GM23338 (cell line): ENCODE measurements around the gene USP6. TPM values are rescaled to one million over a fixed set of nuclear protein-coding genes. Genes with fewer than 3 reads are reported as not detected.

Experiments
- ATAC-seq: fragments of 200-7000 bp; cut with Tn5 transposase; 3 replicates; pipeline ENCODE4 v1.9.1; 2020
- DNase-seq: peaks from one replicate; pipeline ENCODE4 v3.0.0-alpha.2; 2015; ENCODE audit warnings: low spot score
- H2AFZ ChIP-seq: fragments of 200-600 bp; sonication (generic); 2 replicates; pipeline ENCODE4 v1.8.0; 2016; ENCODE audit warnings: antibody characterized with exemption, mild to moderate bottlenecking, moderate library complexity
- H3F3A ChIP-seq: fragments of 200-600 bp; sonication (generic); replicated peaks from 2 replicates; pipeline ENCODE4 v1.8.0; 2017; ENCODE audit warnings: antibody characterized with exemption, mixed run types, low read depth
- H3K27ac ChIP-seq: fragments of 200-600 bp; sonication (generic); 2 replicates; pipeline ENCODE4 v1.6.1; 2016; ENCODE audit warnings: low read depth
- H3K27me3 ChIP-seq: fragments of 200-600 bp; sonication (generic); 2 replicates; pipeline ENCODE4 v1.8.0; 2016; ENCODE audit warnings: mild to moderate bottlenecking, mixed run types, moderate library complexity; ENCODE audit not compliant: insufficient read depth
- H3K36me3 ChIP-seq: fragments of 200-600 bp; sonication (generic); 2 replicates; pipeline ENCODE4 v1.8.0; 2016; ENCODE audit warnings: mild to moderate bottlenecking; ENCODE audit not compliant: insufficient read depth
- H3K4me1 ChIP-seq: fragments of 200-600 bp; sonication (generic); 2 replicates; pipeline ENCODE4 v1.8.0; 2016; ENCODE audit warnings: mild to moderate bottlenecking, moderate library complexity; ENCODE audit not compliant: insufficient read depth
- H3K4me2 ChIP-seq: fragments of 200-600 bp; sonication (generic); 2 replicates; pipeline ENCODE4 v1.7.1; 2017; ENCODE audit warnings: mixed run types
- H3K4me3 ChIP-seq: fragments of 200-600 bp; sonication (generic); 2 replicates; pipeline ENCODE4 v1.6.1; 2016; ENCODE audit warnings: mixed run types
- H3K79me2 ChIP-seq: fragments of 200-600 bp; sonication (generic); replicated peaks from 2 replicates; pipeline ENCODE4 v1.8.0; 2017; ENCODE audit warnings: mild to moderate bottlenecking; ENCODE audit not compliant: insufficient read depth
- H3K9me2 ChIP-seq: fragments of 200-600 bp; sonication (generic); 2 replicates; pipeline ENCODE4 v1.8.0; 2017; ENCODE audit not compliant: insufficient read depth
- H4K20me1 ChIP-seq: fragments of 200-600 bp; sonication (generic); replicated peaks from 2 replicates; pipeline ENCODE4 v1.8.0; 2017; ENCODE audit warnings: mild to moderate bottlenecking; ENCODE audit not compliant: insufficient read depth
- H3K27ac Mint-ChIP-seq: 2 replicates; pipeline ENCODE4 v1.8.0; 2020; ENCODE audit warnings: inconsistent platforms, mild to moderate bottlenecking, moderate library complexity, mixed read lengths
- H3K27me3 Mint-ChIP-seq: 3 replicates; pipeline ENCODE4 v1.8.0; 2022; ENCODE audit warnings: low read depth, mild to moderate bottlenecking, moderate library complexity, mixed read lengths, inconsistent platforms; ENCODE audit not compliant: insufficient read depth, poor library complexity
- H3K36me3 Mint-ChIP-seq: 3 replicates; pipeline ENCODE4 v1.8.0; 2021; ENCODE audit warnings: low read depth, mild to moderate bottlenecking, inconsistent platforms, moderate library complexity, mixed read lengths
- H3K4me1 Mint-ChIP-seq: 3 replicates; pipeline ENCODE4 v1.8.0; 2020; ENCODE audit warnings: mild to moderate bottlenecking, inconsistent platforms, mixed read lengths
- H3K4me3 Mint-ChIP-seq: 3 replicates; pipeline ENCODE4 v1.8.0; 2021; ENCODE audit warnings: moderate library complexity, mild to moderate bottlenecking, inconsistent platforms, mixed read lengths
- H3K9me3 Mint-ChIP-seq: 3 replicates; pipeline ENCODE4 v1.8.0; 2020; ENCODE audit warnings: moderate library complexity, mild to moderate bottlenecking, inconsistent platforms, mixed read lengths
- CREB1 ChIP-seq: fragments of 250-450 bp; sonication (Bioruptor Pico); IDR thresholded peaks from 2 replicates; pipeline ENCODE4 v1.5.0; 2020; ENCODE audit warnings: low read depth, mild to moderate bottlenecking, moderate library complexity
- ETS1 ChIP-seq: IDR thresholded peaks from 2 replicates; pipeline ENCODE4 v1.6.1; 2016; ENCODE audit warnings: antibody characterized with exemption
- EZH2 ChIP-seq: fragments of 200-600 bp; sonication (generic); IDR thresholded peaks from one replicate; pipeline ENCODE4 v1.8.0; 2017; ENCODE audit warnings: antibody characterized with exemption, mild to moderate bottlenecking, low read depth; ENCODE audit not compliant: unreplicated experiment
- NANOG ChIP-seq: IDR thresholded peaks from 2 replicates; pipeline ENCODE4 v1.6.1; 2016; ENCODE audit warnings: antibody characterized with exemption, borderline replicate concordance
- POLR2AphosphoS5 ChIP-seq: IDR thresholded peaks from 2 replicates; pipeline ENCODE4 v1.6.1; 2016; ENCODE audit warnings: antibody characterized with exemption, low read depth
- STAT1 ChIP-seq: IDR thresholded peaks from one replicate; pipeline ENCODE4 v1.6.1; 2016; ENCODE audit warnings: antibody characterized with exemption; ENCODE audit not compliant: unreplicated experiment
- ZNF114 ChIP-seq: fragments of 250-450 bp; sonication (Bioruptor Pico); IDR thresholded peaks from 2 replicates; pipeline ENCODE4 v1.5.0; 2020; ENCODE audit warnings: mild to moderate bottlenecking, moderate library complexity
- ZNF331 ChIP-seq: fragments of 250-450 bp; sonication (Bioruptor Pico); IDR thresholded peaks from 2 replicates; pipeline ENCODE4 v1.5.0; 2020; ENCODE audit warnings: low read depth, mild to moderate bottlenecking, moderate library complexity
- polyA plus RNA-seq: library from polyadenylated mRNA; unstranded; fragments of >200 nt; fragmentation: Nextera tagmentation; extraction: Ambion mirVana; gene quantifications from 2 replicates; pipeline ENCODE4 v1.2.1, GENCODE V29; 2016
- total RNA-seq: library from RNA; depleted of rRNA; stranded (reverse); fragments of >200 nt; shearing (Covaris generic); gene quantifications from 2 replicates; pipeline ENCODE4 v1.2.3, GENCODE V29; 2014
- TF ChIP-seq, protein P1 (sequence below): fragments of 250-450 bp; sonication (Bioruptor Pico); IDR thresholded peaks from 2 replicates; pipeline ENCODE4 v1.5.0; 2020; ENCODE audit warnings: mild to moderate bottlenecking, moderate library complexity
- TF ChIP-seq, protein P2 (sequence below): IDR thresholded peaks from one replicate; pipeline ENCODE4 v1.6.1; 2018; ENCODE audit warnings: antibody characterized with exemption; ENCODE audit not compliant: unreplicated experiment

Gene USP6
- total and polyA plus RNA-seq, 2 experiments from 2014 or later: 0.94 to 1.3 TPM

- TF ChIP-seq, protein P1, sequence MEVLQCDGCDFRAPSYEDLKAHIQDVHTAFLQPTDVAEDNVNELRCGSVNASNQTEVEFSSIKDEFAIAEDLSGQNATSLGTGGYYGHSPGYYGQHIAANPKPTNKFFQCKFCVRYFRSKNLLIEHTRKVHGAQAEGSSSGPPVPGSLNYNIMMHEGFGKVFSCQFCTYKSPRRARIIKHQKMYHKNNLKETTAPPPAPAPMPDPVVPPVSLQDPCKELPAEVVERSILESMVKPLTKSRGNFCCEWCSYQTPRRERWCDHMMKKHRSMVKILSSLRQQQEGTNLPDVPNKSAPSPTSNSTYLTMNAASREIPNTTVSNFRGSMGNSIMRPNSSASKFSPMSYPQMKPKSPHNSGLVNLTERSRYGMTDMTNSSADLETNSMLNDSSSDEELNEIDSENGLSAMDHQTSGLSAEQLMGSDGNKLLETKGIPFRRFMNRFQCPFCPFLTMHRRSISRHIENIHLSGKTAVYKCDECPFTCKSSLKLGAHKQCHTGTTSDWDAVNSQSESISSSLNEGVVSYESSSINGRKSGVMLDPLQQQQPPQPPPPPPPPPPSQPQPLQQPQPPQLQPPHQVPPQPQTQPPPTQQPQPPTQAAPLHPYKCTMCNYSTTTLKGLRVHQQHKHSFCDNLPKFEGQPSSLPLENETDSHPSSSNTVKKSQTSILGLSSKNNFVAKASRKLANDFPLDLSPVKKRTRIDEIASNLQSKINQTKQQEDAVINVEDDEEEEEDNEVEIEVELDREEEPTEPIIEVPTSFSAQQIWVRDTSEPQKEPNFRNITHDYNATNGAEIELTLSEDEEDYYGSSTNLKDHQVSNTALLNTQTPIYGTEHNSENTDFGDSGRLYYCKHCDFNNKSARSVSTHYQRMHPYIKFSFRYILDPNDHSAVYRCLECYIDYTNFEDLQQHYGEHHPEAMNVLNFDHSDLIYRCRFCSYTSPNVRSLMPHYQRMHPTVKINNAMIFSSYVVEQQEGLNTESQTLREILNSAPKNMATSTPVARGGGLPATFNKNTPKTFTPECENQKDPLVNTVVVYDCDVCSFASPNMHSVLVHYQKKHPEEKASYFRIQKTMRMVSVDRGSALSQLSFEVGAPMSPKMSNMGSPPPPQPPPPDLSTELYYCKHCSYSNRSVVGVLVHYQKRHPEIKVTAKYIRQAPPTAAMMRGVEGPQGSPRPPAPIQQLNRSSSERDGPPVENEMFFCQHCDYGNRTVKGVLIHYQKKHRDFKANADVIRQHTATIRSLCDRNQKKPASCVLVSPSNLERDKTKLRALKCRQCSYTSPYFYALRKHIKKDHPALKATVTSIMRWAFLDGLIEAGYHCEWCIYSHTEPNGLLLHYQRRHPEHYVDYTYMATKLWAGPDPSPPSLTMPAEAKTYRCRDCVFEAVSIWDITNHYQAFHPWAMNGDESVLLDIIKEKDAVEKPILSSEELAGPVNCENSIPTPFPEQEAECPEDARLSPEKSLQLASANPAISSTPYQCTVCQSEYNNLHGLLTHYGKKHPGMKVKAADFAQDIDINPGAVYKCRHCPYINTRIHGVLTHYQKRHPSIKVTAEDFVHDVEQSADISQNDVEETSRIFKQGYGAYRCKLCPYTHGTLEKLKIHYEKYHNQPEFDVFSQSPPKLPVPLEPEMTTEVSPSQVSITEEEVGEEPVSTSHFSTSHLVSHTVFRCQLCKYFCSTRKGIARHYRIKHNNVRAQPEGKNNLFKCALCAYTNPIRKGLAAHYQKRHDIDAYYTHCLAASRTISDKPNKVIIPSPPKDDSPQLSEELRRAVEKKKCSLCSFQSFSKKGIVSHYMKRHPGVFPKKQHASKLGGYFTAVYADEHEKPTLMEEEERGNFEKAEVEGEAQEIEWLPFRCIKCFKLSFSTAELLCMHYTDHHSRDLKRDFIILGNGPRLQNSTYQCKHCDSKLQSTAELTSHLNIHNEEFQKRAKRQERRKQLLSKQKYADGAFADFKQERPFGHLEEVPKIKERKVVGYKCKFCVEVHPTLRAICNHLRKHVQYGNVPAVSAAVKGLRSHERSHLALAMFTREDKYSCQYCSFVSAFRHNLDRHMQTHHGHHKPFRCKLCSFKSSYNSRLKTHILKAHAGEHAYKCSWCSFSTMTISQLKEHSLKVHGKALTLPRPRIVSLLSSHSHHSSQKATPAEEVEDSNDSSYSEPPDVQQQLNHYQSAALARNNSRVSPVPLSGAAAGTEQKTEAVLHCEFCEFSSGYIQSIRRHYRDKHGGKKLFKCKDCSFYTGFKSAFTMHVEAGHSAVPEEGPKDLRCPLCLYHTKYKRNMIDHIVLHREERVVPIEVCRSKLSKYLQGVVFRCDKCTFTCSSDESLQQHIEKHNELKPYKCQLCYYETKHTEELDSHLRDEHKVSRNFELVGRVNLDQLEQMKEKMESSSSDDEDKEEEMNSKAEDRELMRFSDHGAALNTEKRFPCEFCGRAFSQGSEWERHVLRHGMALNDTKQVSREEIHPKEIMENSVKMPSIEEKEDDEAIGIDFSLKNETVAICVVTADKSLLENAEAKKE (CRISPR knock-in tag): no peak
- TF ChIP-seq CREB1 (CRISPR knock-in tag) (no peak), NANOG (no peak), ETS1 (no peak), ZNF331 (no peak), POLR2AphosphoS5 (no peak)
Observed at GRCh38 chr17:5092218-5093010, 23.4 kb upstream of the USP6 start (continued).

GRCh38 chr17:5096731-5097100 lies 19.1 kb upstream of the USP6 start:
- H3K79me2 ChIP-seq: no peaks in the 10 kb centered on the region
- Mint-ChIP-seq H3K9me3 (peaks cover 73% of the 10 kb centered on the region), H3K36me3 (peaks cover 40% of the 10 kb centered on the region), H3K4me1 (0 out of 3 replicates have a peak, but pooled peaks cover 3% of the 10 kb centered on the region), H3K27ac (no peak overlapping the region), H3K4me3 (peak overlapping the region; percentile 88), H3K27me3 (peaks cover 16% of the 10 kb centered on the region)
- H3F3A ChIP-seq: 0 out of 2 replicates have a peak, but pooled peaks cover 2% of the 10 kb centered on the region
- no peaks in the 10 kb centered on the region; the same call in 1 of the 2 replicates for H4K20me1 ChIP-seq
- H3K4me2 ChIP-seq: peak overlapping the region; percentile 91
- no peaks in the 10 kb centered on the region for H3K4me1 ChIP-seq
- peaks cover 24% of the 10 kb centered on the region for H3K36me3 ChIP-seq
- peak overlapping the region; percentile 84 for H3K4me3 ChIP-seq
- ATAC-seq (no peak), DNase-seq (no peak)
- H2AFZ ChIP-seq: peak overlapping the region; percentile 99; the same call in 1 of the 2 replicates
- no peaks in the 10 kb centered on the region for H3K9me2 ChIP-seq
- peaks cover 17% of the 10 kb centered on the region for H3K27me3 ChIP-seq
- H3K27ac ChIP-seq: no peak overlapping the region
- TF ChIP-seq, protein P2, sequence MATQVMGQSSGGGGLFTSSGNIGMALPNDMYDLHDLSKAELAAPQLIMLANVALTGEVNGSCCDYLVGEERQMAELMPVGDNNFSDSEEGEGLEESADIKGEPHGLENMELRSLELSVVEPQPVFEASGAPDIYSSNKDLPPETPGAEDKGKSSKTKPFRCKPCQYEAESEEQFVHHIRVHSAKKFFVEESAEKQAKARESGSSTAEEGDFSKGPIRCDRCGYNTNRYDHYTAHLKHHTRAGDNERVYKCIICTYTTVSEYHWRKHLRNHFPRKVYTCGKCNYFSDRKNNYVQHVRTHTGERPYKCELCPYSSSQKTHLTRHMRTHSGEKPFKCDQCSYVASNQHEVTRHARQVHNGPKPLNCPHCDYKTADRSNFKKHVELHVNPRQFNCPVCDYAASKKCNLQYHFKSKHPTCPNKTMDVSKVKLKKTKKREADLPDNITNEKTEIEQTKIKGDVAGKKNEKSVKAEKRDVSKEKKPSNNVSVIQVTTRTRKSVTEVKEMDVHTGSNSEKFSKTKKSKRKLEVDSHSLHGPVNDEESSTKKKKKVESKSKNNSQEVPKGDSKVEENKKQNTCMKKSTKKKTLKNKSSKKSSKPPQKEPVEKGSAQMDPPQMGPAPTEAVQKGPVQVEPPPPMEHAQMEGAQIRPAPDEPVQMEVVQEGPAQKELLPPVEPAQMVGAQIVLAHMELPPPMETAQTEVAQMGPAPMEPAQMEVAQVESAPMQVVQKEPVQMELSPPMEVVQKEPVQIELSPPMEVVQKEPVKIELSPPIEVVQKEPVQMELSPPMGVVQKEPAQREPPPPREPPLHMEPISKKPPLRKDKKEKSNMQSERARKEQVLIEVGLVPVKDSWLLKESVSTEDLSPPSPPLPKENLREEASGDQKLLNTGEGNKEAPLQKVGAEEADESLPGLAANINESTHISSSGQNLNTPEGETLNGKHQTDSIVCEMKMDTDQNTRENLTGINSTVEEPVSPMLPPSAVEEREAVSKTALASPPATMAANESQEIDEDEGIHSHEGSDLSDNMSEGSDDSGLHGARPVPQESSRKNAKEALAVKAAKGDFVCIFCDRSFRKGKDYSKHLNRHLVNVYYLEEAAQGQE: no peak
- TF ChIP-seq EZH2 (no peak), ZNF114 (CRISPR knock-in tag) (no peak), STAT1 (no peak)
